Thyroid gland (tissue), 4 donors: ENCODE data around the gene IGFBP5.

ENCODE experiments used
- POLR2A ChIP-seq, 2 donors: fragments of 450-650 bp; IDR thresholded peaks; one replicate each; pipeline ENCODE4 v1.6.1; 2017; ENCODE audit warnings: antibody characterized with exemption in 2 of 2, mild to moderate bottlenecking in 2 of 2, moderate library complexity in 1 of 2
- TF ChIP-seq, protein P1 (sequence below), 6 experiments: fragments of 200-600 bp in 3 of 6; fragments of 450-650 bp in 3 of 6; sonication (generic) in 3 of 6; IDR thresholded peaks; one replicate each; pipeline ENCODE4 v1.5.1; 2016 to 2019; ENCODE audit warnings: antibody characterized with exemption in 6 of 6, mild to moderate bottlenecking in 2 of 6, inconsistent platforms in 1 of 6, moderate library complexity in 1 of 6

DNA sequence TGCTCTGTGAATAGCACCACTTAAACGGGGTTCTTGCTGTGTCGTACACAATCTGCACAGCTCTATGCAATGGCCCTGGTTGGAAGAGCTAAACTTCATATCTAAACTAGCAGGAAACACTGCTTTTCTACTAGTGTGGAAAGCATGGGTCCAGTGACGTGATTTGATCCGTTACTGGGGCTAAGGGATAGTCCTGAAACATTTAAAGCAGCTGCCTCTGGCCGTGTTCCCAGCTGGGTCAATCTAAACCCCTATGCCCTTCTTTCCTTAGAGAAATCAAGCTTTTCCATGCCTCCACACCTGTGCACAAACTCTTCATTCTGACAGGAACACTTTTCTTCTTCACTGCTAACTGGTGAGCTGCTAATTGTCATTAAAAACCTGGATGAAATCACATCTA, 5.4 kb upstream of the IGFBP5 start:
- TF ChIP-seq, protein P1, sequence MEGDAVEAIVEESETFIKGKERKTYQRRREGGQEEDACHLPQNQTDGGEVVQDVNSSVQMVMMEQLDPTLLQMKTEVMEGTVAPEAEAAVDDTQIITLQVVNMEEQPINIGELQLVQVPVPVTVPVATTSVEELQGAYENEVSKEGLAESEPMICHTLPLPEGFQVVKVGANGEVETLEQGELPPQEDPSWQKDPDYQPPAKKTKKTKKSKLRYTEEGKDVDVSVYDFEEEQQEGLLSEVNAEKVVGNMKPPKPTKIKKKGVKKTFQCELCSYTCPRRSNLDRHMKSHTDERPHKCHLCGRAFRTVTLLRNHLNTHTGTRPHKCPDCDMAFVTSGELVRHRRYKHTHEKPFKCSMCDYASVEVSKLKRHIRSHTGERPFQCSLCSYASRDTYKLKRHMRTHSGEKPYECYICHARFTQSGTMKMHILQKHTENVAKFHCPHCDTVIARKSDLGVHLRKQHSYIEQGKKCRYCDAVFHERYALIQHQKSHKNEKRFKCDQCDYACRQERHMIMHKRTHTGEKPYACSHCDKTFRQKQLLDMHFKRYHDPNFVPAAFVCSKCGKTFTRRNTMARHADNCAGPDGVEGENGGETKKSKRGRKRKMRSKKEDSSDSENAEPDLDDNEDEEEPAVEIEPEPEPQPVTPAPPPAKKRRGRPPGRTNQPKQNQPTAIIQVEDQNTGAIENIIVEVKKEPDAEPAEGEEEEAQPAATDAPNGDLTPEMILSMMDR (IDR thresholded peaks at IDR 0.05) = no peak
- no peak for TF ChIP-seq POLR2A (IDR thresholded peaks at IDR 0.05)
